ENCODE measurements around the gene TBX1.

DNA sequence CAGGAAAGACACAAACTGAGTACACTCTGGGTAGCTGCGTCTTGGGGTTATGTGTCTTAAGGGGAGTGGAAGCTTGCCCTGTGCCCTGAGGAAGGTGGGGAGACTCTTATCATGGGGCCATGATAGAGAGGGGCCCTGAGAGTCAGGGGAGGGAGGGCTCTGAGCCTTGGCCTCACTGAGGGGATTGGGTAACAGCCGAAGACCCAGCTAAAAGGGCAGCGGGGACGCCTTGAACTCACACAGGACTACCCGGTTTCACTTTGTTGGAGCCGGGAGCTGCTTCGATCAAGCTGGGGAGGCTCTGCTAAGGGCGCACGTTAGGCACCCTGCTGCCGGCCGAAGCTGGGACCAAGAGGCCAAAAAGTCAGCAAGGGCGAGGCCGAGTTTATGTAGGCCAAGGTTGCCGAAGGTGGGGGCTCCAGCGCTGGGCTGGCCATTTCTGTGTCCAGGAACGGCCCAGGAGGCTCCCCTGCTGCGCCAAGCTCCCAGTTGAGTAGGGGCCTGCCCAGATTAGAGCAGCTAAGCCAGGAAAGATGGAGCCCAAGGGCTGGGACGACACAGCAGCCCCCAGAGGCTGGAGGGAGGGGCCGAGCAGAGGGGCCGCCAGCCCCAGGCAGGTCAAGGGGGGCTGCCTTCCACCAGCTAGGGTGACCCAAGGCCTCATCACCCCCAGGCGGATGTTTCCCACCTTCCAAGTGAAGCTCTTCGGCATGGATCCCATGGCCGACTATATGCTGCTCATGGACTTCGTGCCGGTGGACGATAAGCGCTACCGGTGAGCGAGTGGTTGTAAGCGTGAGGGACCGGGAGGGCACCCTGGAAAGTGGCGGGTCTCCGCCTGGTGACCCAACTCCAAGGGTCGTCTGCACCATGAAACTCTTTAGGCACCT, 2.2 kb downstream of the TBX1 start:
- TF ChIP-seq EZH2 (IDR thresholded peaks at IDR 0.05) (no peak), CTCF (IDR thresholded peaks at IDR 0.05) (no peak)

All from neural progenitor cell (in vitro differentiated cells).